Stimulated activated CD4-positive, alpha-beta T cell treated with anti-CD3 and anti-CD28 coated beads, Interleukin-1b, Interleukin-23, amount 100 ng/mL, for 48 hours (primary cell): ENCODE results near the gene CSE1L.
"Not testable (repeated sequence)": the region's sequence is repeated elsewhere in the genome, so short reads cannot be mapped to it uniquely, and the experiment has no call there.

ENCODE experiments used
- DNase-seq: peaks from one replicate; pipeline ENCODE4 v3.0.0-alpha.2; 2020

Gene CSE1L

DNA sequence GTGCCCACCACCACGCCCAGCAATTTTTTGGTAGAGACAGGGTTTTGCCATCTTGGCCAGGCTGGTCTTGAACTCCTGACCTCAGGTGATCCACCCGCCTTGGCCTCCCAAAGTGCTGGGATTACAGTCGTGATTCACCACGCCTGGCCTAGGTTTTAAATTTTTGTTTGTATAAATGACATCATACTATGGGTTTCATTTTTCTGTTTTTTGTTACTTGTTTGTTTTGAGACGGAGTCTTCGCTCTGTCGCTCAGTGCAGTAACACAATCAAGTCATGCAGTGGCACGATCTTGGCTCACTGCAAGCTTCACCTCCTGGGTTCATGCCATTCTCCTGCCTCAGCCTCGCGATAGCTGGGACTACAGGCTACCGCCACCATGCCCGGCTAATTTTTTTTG, 36.2 kb downstream of the CSE1L start:
- not testable (repeated sequence) for DNase-seq

DNA sequence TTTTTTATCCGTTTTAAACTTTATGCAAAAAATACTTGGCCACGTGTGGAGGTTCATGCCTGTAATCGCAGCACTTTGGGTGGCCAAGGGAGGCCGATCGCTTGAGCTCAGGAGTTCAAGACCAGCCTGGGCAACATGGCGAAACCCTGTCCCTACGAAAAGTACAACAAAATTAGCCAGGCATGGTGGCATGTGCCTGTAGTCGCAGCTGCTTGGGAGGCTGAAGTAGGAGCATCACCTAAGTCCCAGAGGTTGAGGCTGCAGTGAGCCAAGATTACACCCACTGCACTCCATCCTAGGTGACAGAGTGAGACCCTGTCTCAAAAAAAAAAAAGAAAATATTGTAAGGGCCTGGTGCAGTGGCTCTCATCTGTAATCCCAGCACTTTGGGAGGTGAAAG, 45.0 kb downstream of the CSE1L start:
- DNase-seq = no peak

DNA sequence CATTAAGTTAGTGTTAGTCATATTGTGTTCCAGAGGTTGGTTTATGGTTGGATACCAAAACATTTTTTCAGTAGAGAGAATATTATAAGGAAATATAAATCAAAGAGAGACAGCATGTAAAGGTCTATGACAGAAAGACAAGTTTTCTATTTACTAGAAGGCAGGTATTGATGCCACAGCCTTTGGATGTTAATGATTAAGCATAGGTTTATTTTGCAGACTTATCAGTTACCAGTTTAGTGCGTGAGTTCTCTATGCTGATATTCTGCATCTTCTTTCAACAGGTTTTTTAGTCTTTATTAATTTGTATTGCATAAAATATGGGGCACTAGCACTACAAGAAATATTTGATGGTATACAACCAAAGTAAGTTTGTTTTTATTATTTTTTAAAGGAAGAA, 45.6 kb downstream of the CSE1L start:
- no peak for DNase-seq

DNA sequence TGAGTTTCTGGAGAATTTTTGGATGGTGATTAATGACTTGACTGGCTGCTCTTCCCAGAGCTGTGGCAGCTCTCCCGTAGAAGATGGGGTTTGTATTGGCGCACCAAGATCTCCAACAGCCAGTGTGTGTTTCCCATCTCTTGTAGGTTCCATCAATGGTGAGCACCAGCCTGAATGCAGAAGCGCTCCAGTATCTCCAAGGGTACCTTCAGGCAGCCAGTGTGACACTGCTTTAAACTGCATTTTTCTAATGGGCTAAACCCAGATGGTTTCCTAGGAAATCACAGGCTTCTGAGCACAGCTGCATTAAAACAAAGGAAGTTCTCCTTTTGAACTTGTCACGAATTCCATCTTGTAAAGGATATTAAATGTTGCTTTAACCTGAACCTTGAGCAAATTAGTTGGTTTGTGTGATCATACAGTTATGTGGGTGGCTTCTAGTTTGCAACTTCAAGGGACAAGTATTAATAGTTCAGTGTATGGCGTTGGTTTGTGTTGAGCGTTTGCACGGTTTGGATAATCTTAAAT, 50.2 kb downstream of the CSE1L start:
- no peak for DNase-seq

DNA sequence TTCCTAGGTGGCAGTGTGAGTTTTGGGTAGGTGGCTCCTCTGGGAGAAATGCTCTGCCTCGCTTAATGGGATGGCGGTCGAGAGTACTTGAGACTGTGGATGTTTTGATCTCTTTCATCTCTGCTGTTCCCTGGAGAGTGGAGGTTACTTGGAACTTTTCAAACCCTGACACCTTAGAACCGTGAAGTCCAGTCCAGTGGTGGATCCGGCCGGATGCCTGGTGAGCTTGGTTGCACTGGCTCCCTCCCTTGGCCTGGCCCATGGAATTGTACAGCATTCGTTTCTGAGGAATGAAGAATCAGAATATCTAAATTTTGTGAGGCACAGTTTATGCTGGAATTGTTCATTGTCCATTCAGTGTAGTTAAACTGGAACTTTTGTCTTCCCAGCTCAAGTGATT, 51.0 kb downstream of the CSE1L start:
- DNase-seq = no peak

DNA sequence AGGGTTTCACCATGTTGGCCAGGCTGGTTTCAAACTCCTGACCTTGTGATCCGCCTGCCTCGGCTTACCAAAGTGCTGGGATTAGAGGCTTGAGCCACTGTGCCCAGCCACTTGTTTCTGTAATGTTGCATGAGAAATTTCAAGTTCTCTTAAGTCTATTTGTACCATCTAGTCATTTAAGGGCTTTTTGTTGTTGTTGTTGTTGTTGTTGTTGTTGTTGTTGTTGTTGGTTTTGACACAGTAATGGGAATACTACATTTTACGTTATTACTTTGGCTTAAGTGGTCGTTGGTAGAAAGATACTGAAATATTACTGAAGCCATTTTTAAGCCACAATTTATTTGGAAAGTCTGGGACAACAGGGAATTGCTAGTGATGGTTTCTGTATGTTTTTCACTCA, 52.0 kb downstream of the CSE1L start:
- no peak for DNase-seq

DNA sequence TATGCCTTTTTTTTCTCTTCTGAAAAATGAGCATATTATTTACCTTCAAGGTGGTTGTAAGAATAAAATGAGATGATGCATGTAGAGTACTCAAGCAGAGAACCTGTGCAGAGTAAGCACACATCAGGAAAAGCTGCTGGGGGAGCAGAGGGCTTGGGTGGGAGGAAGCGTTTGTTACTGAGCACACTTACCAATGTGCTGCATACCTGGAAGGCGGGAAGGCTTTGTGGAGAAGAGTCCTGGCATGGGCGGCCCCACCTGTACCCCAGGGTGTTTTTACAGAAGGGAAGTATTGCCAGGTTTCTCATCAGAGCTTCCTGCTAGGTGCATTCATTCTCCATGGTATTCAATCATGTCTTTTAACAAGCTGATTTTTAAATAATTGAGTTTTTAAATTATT, 52.9 kb downstream of the CSE1L start:
- DNase-seq = no peak

DNA sequence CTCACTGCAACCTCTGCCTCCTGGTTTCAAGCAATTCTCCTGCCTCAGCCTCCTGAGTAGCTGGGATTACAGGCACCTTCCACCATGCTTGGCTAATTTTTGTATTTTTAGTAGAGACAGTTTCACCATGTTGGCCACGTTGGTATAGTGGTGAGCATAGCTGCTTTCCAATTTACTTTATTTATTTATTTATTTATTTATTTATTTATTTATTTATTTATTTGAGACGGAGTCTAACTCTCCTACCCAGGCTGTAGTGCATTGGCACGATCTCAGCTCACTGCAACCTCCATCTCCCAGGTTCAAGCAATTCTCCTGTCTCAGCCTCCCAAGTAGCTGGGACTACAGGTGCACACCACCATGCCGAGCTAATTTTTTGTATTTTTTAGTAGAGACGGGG, 54.2 kb downstream of the CSE1L start:
- not testable (repeated sequence) for DNase-seq

DNA sequence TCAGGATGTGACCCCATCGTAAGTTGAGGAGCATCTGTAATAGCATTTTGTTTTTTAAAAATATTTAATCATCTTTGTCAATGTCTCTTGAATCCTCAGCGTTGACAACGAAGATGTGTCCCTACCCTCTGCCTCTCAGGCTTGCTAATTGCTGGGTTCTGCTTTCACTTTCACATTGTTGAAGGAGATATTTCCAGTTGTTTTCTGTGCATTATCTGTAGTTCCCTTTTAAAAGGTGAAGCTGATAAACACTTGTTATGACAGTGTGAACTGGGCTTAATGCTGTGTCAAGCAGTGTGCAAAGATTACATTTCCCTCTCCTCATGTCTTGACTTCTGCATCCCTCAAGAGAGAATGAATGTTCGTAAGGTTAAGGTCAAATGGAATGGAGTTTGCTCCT, 54.9 kb downstream of the CSE1L start:
- DNase-seq = no peak

DNA sequence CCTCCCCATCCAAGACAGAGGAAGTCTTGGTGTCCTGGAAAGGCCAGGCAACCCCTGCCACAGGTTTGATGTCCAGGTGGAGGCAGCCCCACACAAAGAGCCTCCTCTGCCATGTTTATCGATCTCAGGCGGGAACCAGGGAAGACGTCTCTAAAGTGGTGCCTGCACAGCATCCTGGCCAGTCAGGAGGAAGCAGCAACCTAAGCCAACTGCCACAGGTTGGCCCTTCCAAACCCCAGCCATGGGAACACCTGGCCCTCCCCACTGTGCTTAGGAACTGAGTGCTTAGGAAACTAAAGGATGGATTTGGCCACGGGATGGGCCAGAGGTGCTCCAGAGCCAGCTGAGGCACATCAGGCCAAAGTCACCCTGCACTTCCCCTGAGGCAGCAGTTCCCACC, 56.9 kb downstream of the CSE1L start:
- no peak for DNase-seq

DNA sequence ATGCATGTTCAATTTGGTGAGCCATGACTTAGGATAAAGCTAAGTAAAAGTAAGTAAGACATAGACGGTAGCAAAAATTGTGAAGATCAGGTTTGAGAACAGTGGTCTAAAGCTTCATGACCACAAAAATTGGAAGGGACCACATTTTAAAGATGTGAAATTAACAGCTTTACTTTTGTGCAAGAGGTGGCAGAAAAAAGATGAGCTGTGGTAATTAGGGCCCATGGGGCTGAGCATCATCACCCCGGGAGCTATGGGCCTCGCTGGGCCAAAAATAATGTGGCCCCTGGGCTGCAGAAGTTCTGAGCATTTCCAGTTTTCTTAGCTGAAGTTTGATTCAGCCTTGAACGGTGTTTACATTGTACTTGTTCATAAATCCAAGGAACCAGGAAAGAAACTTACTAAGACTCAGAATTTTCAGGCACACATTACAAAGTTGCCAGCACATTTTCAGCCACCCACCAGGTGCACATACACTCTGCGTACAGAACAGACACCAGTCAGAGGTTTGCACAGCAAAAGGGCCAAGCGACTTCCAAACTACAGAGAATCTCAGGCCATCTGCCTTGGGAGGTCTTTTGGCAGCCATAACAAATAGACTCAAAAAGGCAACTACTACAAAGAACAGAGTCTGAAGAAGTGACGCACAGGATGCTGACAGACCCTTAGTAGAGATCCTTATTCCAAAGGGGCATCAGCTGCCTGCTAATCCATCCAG, 57.7 kb downstream of the CSE1L start:
- no peak for DNase-seq

DNA sequence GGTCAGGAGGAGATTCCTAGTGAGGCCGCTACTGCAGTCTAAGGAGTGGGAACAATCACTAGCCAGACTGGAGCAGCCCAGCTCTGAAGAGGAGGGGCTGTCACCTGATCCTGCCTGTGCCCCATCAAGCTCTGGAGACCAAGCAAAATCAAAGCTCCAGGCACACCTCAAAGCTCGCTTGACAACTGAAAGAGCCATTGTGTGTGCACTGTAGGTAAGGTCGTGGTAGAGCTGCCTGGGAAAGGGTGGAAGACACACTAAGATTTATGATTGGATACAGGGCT, 58.2 kb downstream of the CSE1L start:
- DNase-seq = no peak

DNA sequence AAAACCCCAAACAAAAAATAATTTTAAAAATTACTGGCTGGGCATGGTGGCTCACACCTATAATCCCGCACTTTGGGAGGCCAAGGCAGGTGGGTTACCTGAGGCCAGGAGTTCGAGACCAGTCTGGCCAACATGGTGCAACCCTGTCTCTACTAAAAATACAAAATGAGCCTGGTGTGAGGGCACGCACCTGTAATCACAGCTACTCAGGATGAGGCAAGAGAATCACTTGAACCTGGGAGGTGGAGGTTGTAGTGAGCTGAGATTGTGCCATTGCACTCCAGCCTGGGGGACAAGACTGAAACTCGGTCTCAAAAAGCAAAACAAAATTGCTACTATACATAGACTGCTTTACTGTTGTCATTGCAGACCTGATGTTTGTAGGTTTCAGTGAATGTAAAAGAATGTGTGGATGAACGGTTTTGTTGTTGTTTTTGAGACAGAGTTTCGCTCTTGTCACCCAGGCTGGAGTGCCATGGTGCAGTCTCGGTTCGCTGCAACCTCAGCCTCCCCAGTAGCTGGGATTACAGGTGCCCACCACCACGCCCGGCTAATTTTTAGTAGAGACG, 59.0 kb downstream of the CSE1L start:
- not testable (repeated sequence) for DNase-seq

DNA sequence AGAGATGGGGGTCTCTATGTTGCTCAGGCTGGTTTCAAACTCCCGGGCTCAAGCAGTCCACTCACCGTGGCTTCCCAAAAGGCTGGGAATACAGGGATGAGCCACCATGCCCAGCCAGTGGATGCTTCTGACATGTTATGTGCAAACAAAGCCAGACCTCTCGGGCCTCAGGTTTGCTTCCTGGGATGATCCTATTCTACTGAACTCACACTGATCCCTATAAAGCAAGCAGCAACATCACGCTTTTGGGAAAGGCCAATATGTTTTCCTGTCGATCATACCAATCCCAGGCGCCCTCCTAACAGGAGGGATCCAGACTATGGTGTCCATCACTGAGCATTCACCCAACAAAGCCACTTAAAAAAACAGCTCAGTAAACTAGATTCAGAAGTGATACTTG, 60.2 kb downstream of the CSE1L start:
- no peak for DNase-seq

DNA sequence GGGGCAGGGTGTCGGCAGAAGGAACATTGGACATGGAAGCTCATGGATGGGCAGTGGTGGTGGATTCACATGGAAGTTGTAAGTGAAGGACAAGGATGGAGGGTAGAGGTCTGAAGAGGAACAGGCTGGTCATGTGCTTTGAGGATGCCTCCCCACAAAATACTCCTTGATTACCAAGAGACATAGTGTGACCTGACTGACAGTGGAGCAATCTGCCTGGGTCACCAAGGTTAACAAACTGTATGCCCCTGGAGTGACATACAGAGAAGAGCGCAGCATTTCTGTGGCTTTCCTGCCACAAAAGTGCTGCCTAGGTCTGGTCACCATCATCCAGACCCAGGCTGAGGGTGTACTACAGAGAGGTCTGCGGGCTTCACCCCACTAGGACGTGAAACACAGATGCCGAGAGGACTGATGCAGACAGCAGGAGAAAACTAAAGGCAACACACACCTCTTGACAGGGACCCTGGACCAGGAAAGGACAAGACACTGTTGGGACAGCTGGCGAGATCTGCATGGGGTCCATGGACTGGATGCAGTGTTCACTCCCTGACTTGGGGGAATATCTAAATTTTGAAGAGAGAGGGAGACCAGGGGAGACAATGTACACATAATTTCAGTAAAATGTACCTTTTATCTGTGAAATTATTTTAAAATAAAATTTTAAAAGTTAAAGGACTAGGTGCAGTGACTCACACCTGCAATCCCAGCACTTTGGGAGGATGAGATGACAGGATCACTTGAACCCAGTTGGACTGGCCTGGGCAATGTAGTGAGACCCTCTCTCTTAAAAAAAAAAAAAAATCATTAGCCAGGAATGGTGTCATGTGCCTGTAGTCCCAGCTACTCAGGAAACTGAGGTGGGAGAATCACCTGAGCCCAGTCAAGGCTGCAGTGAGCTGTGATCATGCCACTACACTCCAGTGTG, 64.9 kb downstream of the CSE1L start:
- no peak for DNase-seq

DNA sequence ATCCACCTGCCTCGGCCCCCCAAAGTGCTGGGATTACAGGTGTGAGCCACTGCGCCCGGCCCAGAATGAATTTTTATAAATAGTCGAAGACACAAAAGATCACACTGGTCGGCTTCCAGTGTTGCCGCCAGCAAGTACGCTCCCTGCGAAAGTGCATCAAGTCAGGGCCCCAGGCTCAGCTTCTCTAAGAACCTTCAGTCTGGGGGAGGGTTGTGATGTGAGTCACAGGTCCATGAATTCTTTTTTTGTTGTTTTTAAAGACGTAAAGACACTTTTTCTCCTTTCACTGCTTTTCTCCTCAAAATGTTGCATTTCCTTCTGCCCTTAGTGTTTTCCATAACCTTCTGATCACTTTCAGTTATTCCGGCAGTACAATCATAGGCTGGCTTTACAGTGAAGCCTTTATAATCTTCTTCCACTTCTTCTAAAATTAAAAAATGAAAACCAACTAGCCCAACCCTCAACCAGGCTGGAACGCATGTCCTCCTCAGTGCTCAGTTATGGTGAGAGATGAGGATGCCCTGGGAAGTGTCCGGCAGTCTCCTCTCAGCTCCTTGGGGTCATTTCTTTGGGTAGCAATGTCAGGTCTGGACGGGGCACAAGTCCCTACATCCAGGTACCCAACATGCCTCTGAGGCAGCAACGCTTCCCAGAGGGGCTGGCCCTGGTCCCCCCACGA, 66.6 kb downstream of the CSE1L start:
- no peak for DNase-seq

DNA sequence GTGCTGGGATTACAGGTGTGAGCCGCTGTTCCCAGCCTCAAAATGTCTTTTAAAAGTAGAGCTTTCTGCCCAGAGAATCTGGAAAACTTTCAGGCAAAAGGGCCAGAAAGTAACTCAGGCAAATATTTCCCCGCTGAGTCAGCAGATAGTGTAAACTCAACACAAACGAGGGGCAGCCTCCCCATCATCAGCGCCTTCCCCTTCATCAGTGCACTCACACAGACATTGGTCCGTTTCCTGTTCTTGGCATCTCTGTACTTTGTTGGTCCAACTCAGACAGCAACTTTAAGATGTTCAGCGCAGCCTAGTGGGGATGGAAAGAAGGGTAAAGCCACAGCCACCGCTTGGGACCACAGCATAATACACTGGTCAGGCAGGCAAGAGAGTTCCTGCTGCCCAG, 69.5 kb downstream of the CSE1L start:
- DNase-seq = no peak

DNA sequence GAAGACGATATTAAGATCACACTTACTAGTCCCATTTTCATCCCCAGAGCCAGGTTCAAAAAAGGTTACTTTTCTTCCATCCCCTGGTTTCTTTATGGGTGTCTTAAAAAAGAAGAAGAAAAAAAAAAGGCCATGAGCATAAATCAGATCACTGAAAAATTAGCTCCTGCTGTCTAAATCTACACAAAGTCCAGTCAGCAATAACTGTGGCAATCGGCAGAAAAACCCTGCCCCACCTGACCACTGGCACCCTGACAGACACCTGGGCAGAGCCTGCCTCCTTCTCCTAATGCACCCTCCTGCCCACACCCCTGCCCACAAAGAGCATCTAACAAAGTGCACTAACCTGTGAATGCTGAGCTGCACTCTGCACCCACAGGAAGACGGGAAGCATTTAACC, 72.2 kb downstream of the CSE1L start:
- DNase-seq = no peak

DNA sequence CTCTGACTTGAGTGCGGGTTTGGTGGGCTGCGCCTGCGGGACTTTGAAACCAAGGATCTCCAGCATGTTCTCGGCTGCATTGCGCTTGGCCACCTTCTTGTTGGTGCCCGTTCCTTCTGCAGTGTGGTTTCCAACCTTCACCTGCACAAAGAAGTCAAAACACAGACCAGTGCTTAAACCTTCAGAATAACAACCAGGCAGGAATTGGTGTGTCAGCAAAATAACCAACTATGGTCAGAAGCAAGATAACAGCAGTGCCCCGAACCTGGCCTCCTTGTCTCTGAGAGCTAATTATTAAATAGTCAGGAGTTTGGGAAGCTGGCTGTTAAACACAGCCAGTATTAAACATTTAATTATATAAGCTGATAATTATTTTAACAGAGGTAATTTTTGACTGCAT, 73.9 kb downstream of the CSE1L start:
- DNase-seq = no peak

DNA sequence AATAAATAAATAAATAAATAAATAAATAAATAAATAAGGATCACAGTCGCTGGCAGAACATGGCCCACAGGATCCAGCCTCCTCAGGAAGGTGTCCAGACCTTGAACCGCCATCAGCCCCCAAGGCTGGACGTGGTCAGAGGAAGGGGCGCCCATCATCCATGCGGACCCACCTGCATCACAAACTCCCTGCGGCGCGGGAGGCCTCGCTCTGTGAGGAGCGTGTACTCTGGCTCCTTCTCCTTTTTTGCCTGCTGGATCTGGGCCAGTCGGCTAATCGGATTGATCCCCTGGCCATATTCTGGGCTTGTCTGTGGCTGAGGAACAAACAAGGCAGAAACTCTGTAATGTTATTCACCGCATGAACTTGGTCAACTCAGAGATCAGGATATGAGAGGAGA, 76.8 kb downstream of the CSE1L start:
- DNase-seq = no peak

DNA sequence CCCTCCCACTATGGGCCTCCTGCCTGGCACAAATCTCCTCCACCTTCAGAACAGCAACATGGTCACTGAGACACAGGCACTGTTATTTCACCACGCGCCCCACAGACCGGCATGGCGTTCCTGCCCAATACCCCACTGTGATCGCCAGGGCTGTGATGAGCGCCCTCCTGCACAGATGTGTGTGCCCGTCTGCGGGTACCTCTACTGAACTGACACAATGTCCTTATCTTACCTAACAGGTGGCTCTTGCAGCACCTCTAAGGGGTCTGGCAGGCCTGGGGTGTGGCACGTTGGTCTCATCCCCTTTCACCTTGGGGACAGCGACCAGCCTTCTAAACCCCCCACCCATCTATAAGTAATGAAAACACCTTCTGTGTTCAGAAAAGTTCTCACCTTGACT, 77.9 kb downstream of the CSE1L start:
- no peak for DNase-seq

DNA sequence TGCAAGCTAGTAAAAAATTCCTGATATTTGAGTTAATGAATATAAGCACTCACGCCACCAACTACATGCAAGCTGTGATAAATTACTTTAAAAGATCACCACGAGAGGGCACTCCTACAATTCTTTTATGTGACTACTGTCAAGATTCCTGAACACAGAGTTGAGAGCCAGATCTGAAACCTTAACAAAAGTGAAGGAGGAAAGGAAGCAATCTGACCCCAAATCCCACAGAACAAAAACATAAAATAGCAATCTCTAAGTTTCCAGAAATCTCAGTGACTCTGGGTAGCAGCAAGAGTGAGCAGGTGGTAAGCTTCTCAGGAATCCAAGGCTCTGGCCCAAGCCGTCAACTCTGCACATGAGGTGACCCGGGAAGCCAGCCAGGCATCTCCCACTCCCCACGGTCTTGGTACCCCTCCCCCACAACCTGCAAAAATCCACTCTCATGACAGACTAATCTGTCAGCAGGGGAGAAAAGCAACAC, 86.9 kb downstream of the CSE1L start:
- DNase-seq = no peak

DNA sequence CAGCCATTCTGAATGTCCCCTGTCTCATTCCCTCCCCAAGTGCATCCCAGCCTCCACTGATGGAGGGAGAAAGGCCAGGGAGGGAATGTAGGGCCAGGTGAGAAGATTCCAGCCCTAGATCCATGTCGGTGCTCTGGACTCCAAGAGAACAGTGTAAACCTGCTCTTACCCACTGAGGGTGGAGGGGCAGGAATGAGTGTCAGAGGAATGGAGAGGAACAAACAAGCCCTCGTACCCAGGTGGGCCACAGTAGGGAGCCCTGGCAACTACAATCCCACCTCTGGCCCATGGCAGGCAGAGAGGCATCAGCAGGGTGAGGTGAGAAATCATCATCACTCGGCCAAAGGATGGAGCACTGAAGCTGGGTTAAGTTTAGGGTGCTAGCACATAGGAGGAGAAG, 87.5 kb downstream of the CSE1L start:
- no peak for DNase-seq
